ENCODE measurements around the gene BMPER. TPM values are rescaled to one million over a fixed set of nuclear protein-coding genes. Genes with fewer than 3 reads are reported as not detected.
A peak's percentile ranks its signal among the peaks of the same experiment; 100 is the strongest.

Gene BMPER
- total RNA-seq, 1 donor, result 45.4 TPM

DNA sequence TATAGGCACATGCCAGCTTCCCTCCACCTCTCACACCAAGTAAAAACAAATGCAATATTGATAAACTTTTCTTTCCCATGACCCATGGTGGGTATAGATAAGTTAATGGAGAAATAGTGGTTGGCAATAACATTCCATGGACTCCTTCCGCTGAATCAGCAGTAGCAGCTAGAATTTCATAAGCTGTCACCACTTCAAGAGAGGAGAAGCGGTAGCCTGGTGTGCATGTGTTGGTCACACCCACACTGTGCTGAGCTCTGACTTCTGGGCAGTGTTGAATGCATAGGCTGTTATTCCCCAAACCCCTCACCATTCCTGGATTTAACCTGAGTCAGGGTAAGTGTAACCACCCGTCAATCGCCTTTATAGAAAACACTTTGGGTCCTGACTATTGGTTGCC lies 32.5 kb upstream of the BMPER start:
- DNase-seq (ENCODE audit: low read depth), result no peak
- no peak for TF ChIP-seq CTCF (IDR thresholded peaks at IDR 0.05; ENCODE audit: insufficient read depth, low read length)
- H3K4me3 ChIP-seq (ENCODE audit: low read depth, low read length), result no peak overlapping the region

DNA sequence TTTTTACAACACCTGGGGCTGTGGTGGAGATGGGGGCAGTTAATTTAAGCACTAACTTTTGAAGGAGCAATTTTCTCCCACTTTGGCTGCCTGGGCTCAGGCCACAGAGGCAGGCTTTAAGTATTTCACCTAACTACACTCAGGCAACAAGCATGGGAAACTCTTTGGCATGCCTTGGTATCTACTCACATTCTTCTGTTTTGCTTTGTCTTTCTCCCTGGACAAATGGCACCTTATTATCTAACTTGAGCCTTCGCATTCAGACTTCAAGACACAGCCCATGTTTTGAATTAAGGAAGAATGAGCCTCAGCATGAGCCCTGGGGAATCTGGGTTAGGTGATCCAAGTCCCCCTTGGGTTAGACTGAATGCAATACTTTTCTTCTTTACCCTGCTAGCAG lies 31.8 kb upstream of the BMPER start:
- TF ChIP-seq CTCF (IDR thresholded peaks at IDR 0.05; ENCODE audit: insufficient read depth, low read length), result no peak
- no peak overlapping the region for H3K4me3 ChIP-seq (ENCODE audit: low read depth, low read length)
- DNase-seq (ENCODE audit: low read depth), result peak; percentile 59

GRCh38 chr7:33873981-33874750 lies 31.2 kb upstream of the BMPER start:
- no peak for TF ChIP-seq CTCF (IDR thresholded peaks at IDR 0.05; ENCODE audit: insufficient read depth, low read length)
- no peak overlapping the region for H3K4me3 ChIP-seq (ENCODE audit: low read depth, low read length)
- peak; percentile 81 for DNase-seq (ENCODE audit: low read depth)

GRCh38 chr7:33874943-33875342 lies 30.4 kb upstream of the BMPER start:
- no peak overlapping the region for H3K4me3 ChIP-seq (ENCODE audit: low read depth, low read length)
- peak; percentile 100 for DNase-seq (ENCODE audit: low read depth)
- no peak for TF ChIP-seq CTCF (IDR thresholded peaks at IDR 0.05; ENCODE audit: insufficient read depth, low read length)

- TF ChIP-seq CTCF (IDR thresholded peaks at IDR 0.05; ENCODE audit: insufficient read depth, low read length), result no peak
- no peak overlapping the region for H3K4me3 ChIP-seq (ENCODE audit: low read depth, low read length)
- DNase-seq (ENCODE audit: low read depth), result peak; percentile 91
These were observed 28.6 kb upstream of the BMPER start for GRCh38 chr7:33876596-33877274.

GRCh38 chr7:33880787-33881186 lies 24.6 kb upstream of the BMPER start:
- H3K4me3 ChIP-seq (ENCODE audit: low read depth, low read length), result no peak overlapping the region
- no peak for TF ChIP-seq CTCF (IDR thresholded peaks at IDR 0.05; ENCODE audit: insufficient read depth, low read length)
- peak; percentile 74 for DNase-seq (ENCODE audit: low read depth)

All from fibroblast of the aortic adventitia (primary cell).